Cardiac muscle cell (in vitro differentiated cells and primary cell): ENCODE results near the gene CCDC194. TPM values are rescaled to one million over a fixed set of nuclear protein-coding genes. Genes with fewer than 3 reads are reported as not detected.
A peak's percentile ranks its signal among the peaks of the same experiment; 100 is the strongest.

ENCODE experiments used
- DNase-seq, 2 donors: peaks; one replicate each; pipeline versions ENCODE4 v3.0.0 to v3.0.0-alpha.2; 2010 to 2017; ENCODE audit warnings: low read depth in 1 of 2, low spot score in 1 of 2
- H3K27ac ChIP-seq: fragments of 200-600 bp; sonication (generic); 2 replicates; pipeline ENCODE4 v1.5.1; 2016
- H3K27me3 ChIP-seq: fragments of 200-600 bp; sonication (generic); 2 replicates; pipeline ENCODE4 v1.6.0; 2016; ENCODE audit warnings: control low read depth
- H3K36me3 ChIP-seq: fragments of 200-600 bp; sonication (generic); 2 replicates; pipeline ENCODE4 v1.5.1; 2016; ENCODE audit warnings: control low read depth
- H3K4me1 ChIP-seq: fragments of 200-600 bp; sonication (generic); 2 replicates; pipeline ENCODE4 v1.8.1; 2017; ENCODE audit warnings: low read depth, mild to moderate bottlenecking, mixed run types
- H3K4me3 ChIP-seq: fragments of 200-600 bp; sonication (generic); 2 replicates; pipeline ENCODE4 v1.5.1; 2016; ENCODE audit warnings: mild to moderate bottlenecking
- H3K9me3 ChIP-seq: fragments of 200-600 bp; sonication (generic); 2 replicates; pipeline ENCODE4 v1.5.1; 2017; ENCODE audit warnings: low read depth, mild to moderate bottlenecking, control low read depth
- CTCF ChIP-seq: IDR thresholded peaks from 2 replicates; pipeline ENCODE4 v1.5.1; 2012; ENCODE audit warnings: low read depth, mild to moderate bottlenecking, low read length
- polyA plus RNA-seq: library from polyadenylated mRNA; unstranded; fragments of >200 nt; fragmentation: Nextera tagmentation; extraction: Ambion mirVana; gene quantifications from 2 replicates; pipeline ENCODE4 v1.2.1, GENCODE V29; 2016
- total RNA-seq: library from RNA; depleted of rRNA; stranded (reverse); fragments of >200 nt; gene quantifications from 2 replicates; pipeline ENCODE4 v1.2.3, GENCODE V29; 2016

Gene CCDC194
- total and polyA plus RNA-seq, 2 experiments from 2014 or later = 2.2 to 2.3 TPM

GRCh38 chr19:17398902-17399527, 5.0 kb upstream of the CCDC194 start:
- no peak for TF ChIP-seq CTCF
- no peaks in the 10 kb centered on the region for H3K36me3 ChIP-seq
- no peaks in the 10 kb centered on the region for H3K9me3 ChIP-seq
- H3K4me3 ChIP-seq = no peak overlapping the region
- H3K27me3 ChIP-seq = no peaks in the 10 kb centered on the region
- no peaks in the 10 kb centered on the region for H3K4me1 ChIP-seq
- no peak overlapping the region for H3K27ac ChIP-seq
- DNase-seq = no peak

- peak overlapping the region; percentile 39 for H3K27ac ChIP-seq
- DNase-seq = peak; percentile 51 to 84
- H3K36me3 ChIP-seq = no peaks in the 10 kb centered on the region
- no peaks in the 10 kb centered on the region for H3K9me3 ChIP-seq
- H3K4me3 ChIP-seq = no peak overlapping the region
- no peaks in the 10 kb centered on the region for H3K27me3 ChIP-seq
- peaks cover 5% of the 10 kb centered on the region for H3K4me1 ChIP-seq
- peak; percentile 82 for TF ChIP-seq CTCF
These were observed 957 bp upstream of the CCDC194 start for GRCh38 chr19:17394891-17395415.

- TF ChIP-seq CTCF = no peak
- no peak overlapping the region for H3K27ac ChIP-seq
- H3K4me3 ChIP-seq = no peak overlapping the region
- no peaks in the 10 kb centered on the region for H3K27me3 ChIP-seq
- no peak for DNase-seq
- peaks cover 5% of the 10 kb centered on the region for H3K4me1 ChIP-seq
- H3K9me3 ChIP-seq = no peaks in the 10 kb centered on the region
- H3K36me3 ChIP-seq = no peaks in the 10 kb centered on the region
These were observed 994 bp downstream of the CCDC194 start for GRCh38 chr19:17393002-17393401.

- H3K27me3 ChIP-seq = no peaks in the 10 kb centered on the region
- H3K4me1 ChIP-seq = peaks cover 5% of the 10 kb centered on the region
- peak in 1 of 2 donors; percentile 42 for DNase-seq
- H3K9me3 ChIP-seq = no peaks in the 10 kb centered on the region
- H3K36me3 ChIP-seq = no peaks in the 10 kb centered on the region
- H3K4me3 ChIP-seq = peak overlapping the region; percentile 21
- H3K27ac ChIP-seq = peak overlapping the region; percentile 62
- TF ChIP-seq CTCF = no peak
These were observed 2.4 kb downstream of the CCDC194 start for GRCh38 chr19:17391371-17392151.

GRCh38 chr19:17390665-17391370, 3.2 kb downstream of the CCDC194 start:
- peak; percentile 65 for TF ChIP-seq CTCF

More at GRCh38 chr19:17390665-17391370, 3.2 kb downstream of the CCDC194 start:
- H3K36me3 ChIP-seq = no peaks in the 10 kb centered on the region
- H3K27me3 ChIP-seq = no peaks in the 10 kb centered on the region
- no peak overlapping the region for H3K27ac ChIP-seq
- H3K4me3 ChIP-seq = peak overlapping the region; percentile 28
- DNase-seq = peak; percentile 95 to 97
- H3K9me3 ChIP-seq = no peaks in the 10 kb centered on the region
- H3K4me1 ChIP-seq = peaks cover 5% of the 10 kb centered on the region
